ENCODE results near the gene NUDT19. TPM values are rescaled to one million over a fixed set of nuclear protein-coding genes. Genes with fewer than 3 reads are reported as not detected.

The NUDT19 gene
- total and polyA plus RNA-seq, 2 donors from 2014 or later = 8.8 to 11.7 TPM

- no peak overlapping the region for H3K4me3 ChIP-seq (ENCODE audit: low read length in 3 of 3)
- TF ChIP-seq, protein P1, sequence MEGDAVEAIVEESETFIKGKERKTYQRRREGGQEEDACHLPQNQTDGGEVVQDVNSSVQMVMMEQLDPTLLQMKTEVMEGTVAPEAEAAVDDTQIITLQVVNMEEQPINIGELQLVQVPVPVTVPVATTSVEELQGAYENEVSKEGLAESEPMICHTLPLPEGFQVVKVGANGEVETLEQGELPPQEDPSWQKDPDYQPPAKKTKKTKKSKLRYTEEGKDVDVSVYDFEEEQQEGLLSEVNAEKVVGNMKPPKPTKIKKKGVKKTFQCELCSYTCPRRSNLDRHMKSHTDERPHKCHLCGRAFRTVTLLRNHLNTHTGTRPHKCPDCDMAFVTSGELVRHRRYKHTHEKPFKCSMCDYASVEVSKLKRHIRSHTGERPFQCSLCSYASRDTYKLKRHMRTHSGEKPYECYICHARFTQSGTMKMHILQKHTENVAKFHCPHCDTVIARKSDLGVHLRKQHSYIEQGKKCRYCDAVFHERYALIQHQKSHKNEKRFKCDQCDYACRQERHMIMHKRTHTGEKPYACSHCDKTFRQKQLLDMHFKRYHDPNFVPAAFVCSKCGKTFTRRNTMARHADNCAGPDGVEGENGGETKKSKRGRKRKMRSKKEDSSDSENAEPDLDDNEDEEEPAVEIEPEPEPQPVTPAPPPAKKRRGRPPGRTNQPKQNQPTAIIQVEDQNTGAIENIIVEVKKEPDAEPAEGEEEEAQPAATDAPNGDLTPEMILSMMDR (IDR thresholded peaks at IDR 0.05; ENCODE audit: borderline replicate concordance, extremely low read depth, insufficient read depth) = no peak
- H3K27me3 ChIP-seq (ENCODE audit: control insufficient read depth, insufficient read depth, low read length) = peaks cover 9% of the 10 kb centered on the region
- FAIRE-seq = no peak
- DNase-seq = peak in 2 of 5 donors; percentile 44 to 57
- H3K27ac ChIP-seq (ENCODE audit: low read depth in 2 of 2, low read length in 2 of 2) = no peak overlapping the region
- intact Hi-C loops (cut with DNase I) = no loop called here
- no peaks in the 10 kb centered on the region for H3K36me3 ChIP-seq (ENCODE audit: control insufficient read depth in 2 of 3, insufficient read depth in 3 of 3, low read length in 3 of 3)
- no peaks in the 10 kb centered on the region for H3K9me3 ChIP-seq (ENCODE audit: control insufficient read depth in 2 of 3, insufficient read depth in 1 of 3, low read length in 3 of 3)
- H3K9ac ChIP-seq (ENCODE audit: low read length in 3 of 3) = no peak overlapping the region
- H3K4me1 ChIP-seq (ENCODE audit: control insufficient read depth in 2 of 3, insufficient read depth in 2 of 3, low read depth in 1 of 3, low read length in 3 of 3) = peaks cover 0 to 17% (median 0%) of the 10 kb centered on the region in 3 donors
Observed at GRCh38 chr19:32673573-32673972, 18.0 kb upstream of the NUDT19 start.

- peak overlapping the region in 1 of 2 donors; percentile 83 for H3K27ac ChIP-seq (ENCODE audit: low read depth in 2 of 2, low read length in 2 of 2)
- H3K4me1 ChIP-seq (ENCODE audit: control insufficient read depth in 2 of 3, insufficient read depth in 2 of 3, low read depth in 1 of 3, low read length in 3 of 3) = peaks cover 0 to 17% (median 0%) of the 10 kb centered on the region in 3 donors
Observed at GRCh38 chr19:32674153-32674930, 17.3 kb upstream of the NUDT19 start.

DNA sequence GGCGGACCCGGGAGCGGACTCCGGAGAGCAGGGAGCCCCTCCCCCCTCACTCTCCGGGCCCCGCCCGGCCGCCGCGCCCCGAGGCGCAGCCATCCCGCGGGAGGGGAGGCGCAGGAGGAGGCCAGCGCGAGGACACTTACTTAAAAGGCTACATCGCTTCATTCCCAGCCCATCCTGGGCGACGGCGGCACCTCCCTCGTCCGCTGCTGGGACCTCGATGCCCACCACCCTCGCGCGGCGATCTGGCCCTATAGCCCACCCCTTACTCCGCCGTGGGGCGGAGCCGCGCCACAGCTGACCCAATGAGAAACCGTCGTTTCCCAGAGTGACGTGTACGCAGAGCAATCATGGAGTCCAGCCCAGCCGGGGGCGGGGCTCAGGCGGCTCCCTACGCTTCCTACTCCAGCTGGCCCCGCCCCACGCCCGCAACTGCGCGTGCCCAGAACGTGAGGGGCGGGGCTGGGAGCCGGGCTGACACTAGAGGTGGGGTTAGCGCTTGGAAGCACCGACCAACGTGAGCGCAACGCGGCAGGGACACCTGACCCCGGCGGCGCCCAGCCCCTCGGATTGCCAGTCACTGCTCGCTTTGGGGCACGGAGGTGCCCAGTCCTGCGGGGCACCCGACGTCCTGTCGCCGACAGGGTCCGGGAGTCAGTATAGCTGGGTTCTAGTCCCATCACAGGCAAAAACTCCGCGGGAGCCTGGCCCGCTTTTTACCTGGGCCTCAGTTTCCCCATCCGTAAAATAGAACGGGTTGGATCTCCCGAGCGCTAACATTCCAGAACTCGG is 16.5 kb upstream of the NUDT19 start, which contains the start of gene ANKRD27:
Gene ANKRD27, minus strand, starts transcription at position 250 of the 789 bp plus-strand sequence. CDS start 16,165 bp downstream, outside the sequence.
- TF ChIP-seq, protein P1 (IDR thresholded peaks at IDR 0.05; ENCODE audit: borderline replicate concordance, extremely low read depth, insufficient read depth) = no peak
- peaks cover 9% of the 10 kb centered on the region for H3K27me3 ChIP-seq (ENCODE audit: control insufficient read depth, insufficient read depth, low read length)
- H3K27ac ChIP-seq (ENCODE audit: low read depth in 2 of 2, low read length in 2 of 2) = peak within 1 kb of the TSS; percentile 69 to 83
- peak within 1 kb of the TSS; percentile 76 to 87 (median 76) for H3K4me3 ChIP-seq (ENCODE audit: low read length in 3 of 3)
- intact Hi-C loops (cut with DNase I) = no loop called here
- H3K36me3 ChIP-seq (ENCODE audit: control insufficient read depth in 2 of 3, insufficient read depth in 3 of 3, low read length in 3 of 3) = no peaks in the 10 kb centered on the region
- FAIRE-seq (peak; percentile 88), DNase-seq (peak; percentile 99 to 100 (median 99))
- H3K9ac ChIP-seq (ENCODE audit: low read length in 3 of 3) = peak within 1 kb of the TSS; percentile 39 to 65 (median 45)
- H3K9me3 ChIP-seq (ENCODE audit: control insufficient read depth in 2 of 3, insufficient read depth in 1 of 3, low read length in 3 of 3) = no peaks in the 10 kb centered on the region
- H3K4me1 ChIP-seq (ENCODE audit: control insufficient read depth in 2 of 3, insufficient read depth in 2 of 3, low read depth in 1 of 3, low read length in 3 of 3) = peaks cover 0 to 17% (median 0%) of the 10 kb centered on the region in 3 donors

More at GRCh38 chr19:32674153-32674930, 17.3 kb upstream of the NUDT19 start:
- Histone ChIP-seq H3K36me3 (ENCODE audit: control insufficient read depth in 2 of 3, insufficient read depth in 3 of 3, low read length in 3 of 3) (no peaks in the 10 kb centered on the region), H3K9ac (ENCODE audit: low read length in 3 of 3) (peak overlapping the region; percentile 11 to 65 (median 39)), H3K27me3 (ENCODE audit: control insufficient read depth, insufficient read depth, low read length) (peaks cover 9% of the 10 kb centered on the region), H3K4me3 (ENCODE audit: low read length in 3 of 3) (peak overlapping the region; percentile 41 to 87 (median 76)), H3K9me3 (ENCODE audit: control insufficient read depth in 2 of 3, insufficient read depth in 1 of 3, low read length in 3 of 3) (no peaks in the 10 kb centered on the region)
- DNase-seq = peak in 4 of 5 donors; percentile 14 to 76 (median 40)
- intact Hi-C loops (cut with DNase I) = no loop called here
- TF ChIP-seq, protein P1 (IDR thresholded peaks at IDR 0.05; ENCODE audit: borderline replicate concordance, extremely low read depth, insufficient read depth) = no peak
- FAIRE-seq = no peak
